ENCODE results near the gene KCNH1.

DNA sequence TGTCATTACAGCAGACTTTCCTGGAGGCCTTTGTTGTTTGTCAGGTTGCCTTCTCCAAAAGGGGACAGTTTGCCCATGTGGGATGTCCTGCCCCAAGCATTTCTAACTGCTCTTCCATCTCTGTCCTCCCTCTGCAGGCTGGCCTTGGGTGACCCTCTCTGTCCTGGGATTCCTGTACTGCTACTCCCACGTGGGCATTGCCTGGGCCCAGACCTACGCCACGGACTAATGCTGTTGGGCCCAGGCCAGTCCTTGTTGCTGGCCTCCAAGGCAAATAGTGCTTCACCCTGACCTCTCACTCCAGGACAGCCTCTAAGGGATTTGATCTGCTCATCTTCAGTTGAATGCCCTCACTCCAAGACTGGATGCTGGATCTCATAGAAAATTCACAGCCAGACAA, 459.8 kb downstream of the KCNH1 start:
- TF ChIP-seq, protein P1, sequence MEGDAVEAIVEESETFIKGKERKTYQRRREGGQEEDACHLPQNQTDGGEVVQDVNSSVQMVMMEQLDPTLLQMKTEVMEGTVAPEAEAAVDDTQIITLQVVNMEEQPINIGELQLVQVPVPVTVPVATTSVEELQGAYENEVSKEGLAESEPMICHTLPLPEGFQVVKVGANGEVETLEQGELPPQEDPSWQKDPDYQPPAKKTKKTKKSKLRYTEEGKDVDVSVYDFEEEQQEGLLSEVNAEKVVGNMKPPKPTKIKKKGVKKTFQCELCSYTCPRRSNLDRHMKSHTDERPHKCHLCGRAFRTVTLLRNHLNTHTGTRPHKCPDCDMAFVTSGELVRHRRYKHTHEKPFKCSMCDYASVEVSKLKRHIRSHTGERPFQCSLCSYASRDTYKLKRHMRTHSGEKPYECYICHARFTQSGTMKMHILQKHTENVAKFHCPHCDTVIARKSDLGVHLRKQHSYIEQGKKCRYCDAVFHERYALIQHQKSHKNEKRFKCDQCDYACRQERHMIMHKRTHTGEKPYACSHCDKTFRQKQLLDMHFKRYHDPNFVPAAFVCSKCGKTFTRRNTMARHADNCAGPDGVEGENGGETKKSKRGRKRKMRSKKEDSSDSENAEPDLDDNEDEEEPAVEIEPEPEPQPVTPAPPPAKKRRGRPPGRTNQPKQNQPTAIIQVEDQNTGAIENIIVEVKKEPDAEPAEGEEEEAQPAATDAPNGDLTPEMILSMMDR (IDR thresholded peaks at IDR 0.05): no peak
- no peak for TF ChIP-seq POLR2A (IDR thresholded peaks at IDR 0.05)

All from lower leg skin (tissue), 3 donors.